HG02610 (cell line): ENCODE data around the gene BUD13.

Experiments
- ATAC-seq: cut with Tn5 transposase; IDR thresholded peaks from one replicate; pipeline ENCODE4 v1.9.1; 2021; ENCODE audit warnings: mild to moderate bottlenecking, moderate library complexity; ENCODE audit not compliant: unreplicated experiment

The BUD13 gene

DNA sequence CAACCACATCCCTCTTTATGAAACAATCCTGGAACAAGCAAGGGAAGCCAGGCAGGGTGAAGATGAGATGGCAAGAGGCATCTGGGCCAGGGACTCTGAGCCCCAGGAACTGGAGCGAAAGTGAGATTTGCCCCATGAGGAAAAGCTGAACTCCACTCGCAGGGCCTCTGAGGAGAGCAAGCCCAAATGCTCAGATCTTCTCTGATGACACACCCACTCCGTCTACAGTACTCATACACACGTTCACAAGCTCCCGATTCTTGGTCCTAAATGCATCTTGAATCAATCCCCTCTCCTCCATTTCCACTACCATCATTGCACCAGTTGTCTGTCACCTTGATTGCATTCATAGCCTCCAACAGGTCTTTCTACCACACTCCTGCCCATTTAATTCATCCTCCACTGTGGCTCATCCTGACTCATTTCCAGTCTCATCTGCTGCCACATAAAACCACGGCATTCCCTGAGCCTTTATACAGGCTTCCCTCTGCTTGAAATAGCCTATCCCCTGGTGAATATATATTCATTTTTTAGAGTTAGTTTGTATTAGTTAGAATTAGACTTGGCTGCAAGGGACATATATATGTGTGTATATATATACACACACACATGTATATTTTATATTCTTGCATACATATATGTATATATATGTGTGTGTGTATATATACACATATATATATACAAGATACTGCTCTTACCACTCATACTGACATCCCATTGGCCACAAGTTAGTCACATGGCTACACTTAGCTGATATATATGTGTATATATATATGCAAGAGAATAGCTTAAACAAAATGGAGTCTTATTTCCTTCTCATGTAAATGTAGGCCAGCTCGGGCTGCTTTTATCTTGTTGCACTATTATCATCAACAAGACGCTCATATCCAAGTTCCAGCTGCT, 20.3 kb upstream of the BUD13 start:
- no peak for ATAC-seq

DNA sequence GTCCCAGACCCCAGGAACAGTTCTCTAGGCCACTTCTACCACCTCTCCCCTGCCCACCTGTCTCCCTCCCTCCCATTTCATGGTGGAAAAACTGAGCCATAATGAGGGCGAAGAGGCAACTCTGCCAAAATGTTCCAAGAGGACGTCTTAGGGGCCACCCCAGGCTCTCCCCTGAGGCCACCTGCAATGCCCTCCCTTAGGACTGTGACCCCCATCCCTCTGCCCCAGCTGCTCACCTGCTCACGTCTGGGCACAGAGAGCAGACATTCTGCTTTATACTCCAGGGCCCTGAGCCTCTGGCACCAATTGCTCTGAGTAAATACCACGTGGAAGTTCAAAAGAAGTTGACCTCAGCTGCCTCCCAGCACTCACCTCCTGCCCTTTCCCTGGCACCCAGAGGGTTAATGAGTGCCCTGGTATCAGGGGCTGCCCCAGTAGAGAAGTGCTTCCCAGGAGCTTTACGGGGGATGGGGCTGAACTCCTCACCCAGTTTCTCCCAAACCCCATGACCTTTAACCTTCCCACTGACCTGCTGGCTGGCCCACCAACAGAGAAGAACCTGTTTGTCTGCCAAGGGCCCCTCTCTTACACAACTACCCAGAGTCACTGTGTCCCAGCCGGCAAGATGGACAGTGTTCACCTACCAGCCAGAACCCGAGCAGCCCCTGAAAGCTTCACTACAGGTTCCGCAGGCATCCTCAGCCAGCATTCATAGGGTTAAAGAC, 19.5 kb upstream of the BUD13 start:
- ATAC-seq = no peak

- no peak for ATAC-seq
These were observed 19.0 kb upstream of the BUD13 start, which contains the start of gene APOA5 for GRCh38 chr11:116791813-116792143. TSS of gene APOA5 (minus strand) at chr11:116791879. CDS start at chr11:116791860, 19 bp downstream.

GRCh38 chr11:116791002-116791812, 18.4 kb upstream of the BUD13 start:
- no peak for ATAC-seq

DNA sequence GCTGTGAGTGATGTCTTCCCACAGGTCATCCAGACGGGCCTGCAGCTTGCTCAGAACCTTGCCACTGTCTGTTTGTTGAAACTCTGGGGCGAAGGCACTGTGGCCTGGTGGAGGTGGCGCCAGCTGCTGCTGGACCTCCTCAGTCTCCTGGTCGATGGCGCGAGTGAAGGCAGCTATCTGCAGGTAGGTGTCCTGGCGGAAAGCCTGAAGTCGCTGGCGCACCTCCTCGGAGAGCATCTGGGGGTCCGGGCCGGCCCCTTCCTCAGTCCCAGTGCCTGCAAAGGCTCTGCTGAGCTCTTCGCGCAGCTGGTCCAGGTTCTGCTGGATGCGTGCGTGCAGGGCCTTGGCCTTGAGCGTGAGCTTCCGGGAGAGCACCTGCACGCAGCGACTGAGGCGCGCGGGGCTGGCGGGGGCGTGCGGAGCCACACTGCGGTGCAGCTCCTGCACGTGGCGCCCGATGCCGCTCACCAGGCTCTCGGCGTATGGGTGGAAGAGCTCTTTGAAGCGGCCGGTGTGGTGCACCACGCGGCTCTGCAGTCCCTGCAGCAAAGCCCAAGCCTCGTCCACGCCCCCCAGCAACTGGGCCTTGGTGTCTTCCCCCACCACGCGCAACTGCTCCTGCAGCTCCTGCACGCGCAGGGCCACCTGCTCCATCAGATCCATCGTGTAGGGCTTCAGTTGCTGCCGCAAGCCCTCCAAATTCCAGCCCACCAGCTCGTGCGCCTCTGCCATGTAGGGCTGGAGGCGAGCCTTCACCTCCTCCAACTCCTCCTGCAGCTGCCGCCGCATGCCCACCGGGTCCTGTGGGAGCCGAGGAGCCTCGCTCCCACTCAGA, 17.6 kb upstream of the BUD13 start:
- no peak for ATAC-seq

DNA sequence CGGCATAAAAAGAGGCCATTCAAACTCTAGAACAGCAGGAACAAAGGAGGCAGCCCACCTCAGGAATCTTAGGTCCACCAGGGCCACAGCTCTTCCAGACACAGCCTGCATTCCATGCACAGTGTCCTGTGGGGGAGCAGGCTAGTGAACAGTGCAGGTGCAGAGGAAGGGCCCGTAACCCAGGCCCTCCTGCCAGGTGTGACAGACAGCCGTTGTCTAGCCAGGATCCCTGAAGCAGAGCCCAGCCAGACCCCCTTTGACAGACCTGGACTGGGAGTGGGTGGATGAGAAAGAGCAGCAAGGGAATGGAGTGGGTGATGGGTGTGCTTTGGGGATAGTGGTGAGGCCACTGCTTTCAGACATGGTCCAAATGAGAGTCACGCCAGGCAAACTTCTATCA, 16.2 kb upstream of the BUD13 start:
- no peak for ATAC-seq

GRCh38 chr11:116788534-116788933, 15.7 kb upstream of the BUD13 start:
- no peak for ATAC-seq

DNA sequence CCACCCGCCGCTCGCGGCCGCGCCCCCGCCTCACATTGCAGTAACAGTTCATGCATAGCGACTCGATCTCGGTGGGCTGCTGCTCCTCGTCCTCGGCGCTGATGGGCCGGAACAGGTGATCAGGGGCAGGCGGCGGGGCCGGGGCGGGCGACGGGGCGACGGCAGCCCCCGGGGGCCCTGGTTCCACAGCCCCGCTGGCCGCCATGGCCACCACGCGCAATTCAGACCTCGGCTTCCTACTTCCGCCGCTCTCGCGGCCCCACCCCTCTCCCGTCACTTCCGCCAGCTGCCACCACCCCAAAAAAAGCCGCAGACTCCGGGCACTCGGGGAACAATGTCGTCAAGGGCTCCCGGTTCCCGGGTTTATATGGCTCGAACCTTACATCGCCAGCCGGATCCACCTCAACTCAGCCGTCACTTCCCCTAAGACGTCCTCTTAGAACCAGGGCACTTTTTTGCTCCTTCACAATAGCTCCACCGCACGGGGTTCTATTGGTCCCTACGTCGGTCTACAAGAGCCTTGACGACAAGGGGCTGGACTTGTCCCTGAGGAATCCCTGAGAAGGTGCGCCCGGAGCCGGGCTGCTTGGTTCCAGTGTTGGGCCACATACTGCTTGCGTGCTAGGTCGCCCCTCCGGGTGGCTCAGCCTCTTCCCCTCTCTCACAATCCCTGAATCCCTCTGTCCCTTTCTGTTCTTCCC, 15.1 kb upstream of the BUD13 start, which contains the start of gene ZPR1:
TSS of gene ZPR1 (minus strand) at position 238 of the 701 bp plus-strand sequence. CDS start at position 205, 33 bp downstream.
- ATAC-seq = peak; percentile 72

DNA sequence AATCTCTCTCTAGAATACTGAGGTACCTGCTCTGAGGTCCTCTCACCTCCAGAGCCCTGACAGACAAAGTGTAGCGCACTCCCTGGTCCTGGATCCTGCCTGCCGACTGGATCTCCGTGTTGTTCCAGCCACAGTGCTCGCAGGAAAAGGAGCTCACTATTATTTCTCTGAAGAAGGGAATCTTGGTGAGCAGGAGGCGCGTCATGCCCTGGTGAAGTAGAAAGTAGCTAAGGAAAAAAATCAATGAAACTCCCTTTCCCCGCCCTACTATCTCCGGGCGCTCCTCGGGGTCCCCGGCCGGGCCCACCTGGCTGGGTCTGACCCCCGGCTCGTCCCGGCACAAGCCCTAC, 14.6 kb upstream of the BUD13 start:
- no peak for ATAC-seq

- ATAC-seq = no peak
These were observed 14.2 kb upstream of the BUD13 start for GRCh38 chr11:116786966-116787365.

- no peak for ATAC-seq
These were observed 13.5 kb upstream of the BUD13 start for GRCh38 chr11:116786326-116786725.

DNA sequence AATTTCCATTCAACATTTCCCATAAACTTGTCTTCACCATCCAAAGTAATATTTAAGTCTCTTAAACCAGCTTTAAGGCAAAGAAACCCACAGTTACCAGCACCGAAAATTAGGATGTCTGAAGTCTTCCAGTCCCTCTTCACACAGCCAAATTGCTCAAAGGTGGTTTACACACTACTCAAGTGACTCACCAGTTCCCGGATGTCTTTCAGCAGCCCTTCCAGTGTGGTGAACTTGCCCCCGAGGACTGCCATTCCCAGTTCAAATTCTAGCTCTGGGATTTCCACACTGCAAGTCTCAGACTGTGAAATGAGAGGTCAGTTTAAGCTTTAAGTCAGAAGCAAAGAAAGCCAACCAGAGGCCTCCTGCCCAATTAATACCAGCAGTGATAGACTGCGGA, 9.9 kb upstream of the BUD13 start:
- ATAC-seq = no peak

DNA sequence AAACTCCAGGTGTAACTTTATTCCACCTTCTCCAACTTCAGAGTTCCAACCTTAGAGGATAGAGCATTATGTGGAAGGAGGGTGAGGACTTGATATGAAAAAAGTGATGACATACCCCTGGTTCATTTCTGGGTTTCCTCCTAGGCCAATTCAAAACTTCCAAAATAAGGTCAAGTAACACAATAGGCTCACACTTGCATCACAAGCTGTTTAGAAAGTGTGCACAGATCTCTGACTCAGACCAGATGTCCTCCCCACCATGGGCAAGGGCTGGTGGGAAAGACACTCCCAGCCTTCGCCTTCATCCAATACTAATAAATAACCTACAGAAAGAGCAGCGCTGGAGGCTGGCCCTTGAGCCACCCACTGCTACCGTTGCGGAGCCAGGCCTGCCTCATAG, 5.8 kb upstream of the BUD13 start:
- ATAC-seq = no peak

DNA sequence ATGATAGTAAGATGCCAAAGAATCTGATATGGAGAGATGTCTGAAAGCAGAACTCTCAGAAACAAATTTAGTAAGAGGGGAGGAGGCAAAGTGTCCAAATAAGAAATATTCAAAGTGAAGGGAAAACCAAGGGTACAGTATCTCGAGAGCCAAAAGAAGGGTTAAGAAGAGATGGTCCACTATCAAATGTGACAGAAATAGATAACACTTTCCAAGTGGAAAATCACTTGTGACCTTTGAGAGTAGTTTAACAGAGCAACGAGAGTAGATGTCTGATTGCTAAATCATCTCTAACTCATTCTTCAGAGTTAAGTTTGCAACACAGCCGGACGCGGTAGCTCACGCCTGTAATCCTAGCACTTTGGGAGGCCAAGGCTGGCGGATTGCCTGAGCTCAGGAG, 4.3 kb upstream of the BUD13 start:
- no peak for ATAC-seq

- ATAC-seq = no peak
These were observed 3.8 kb upstream of the BUD13 start for GRCh38 chr11:116776522-116776984.

DNA sequence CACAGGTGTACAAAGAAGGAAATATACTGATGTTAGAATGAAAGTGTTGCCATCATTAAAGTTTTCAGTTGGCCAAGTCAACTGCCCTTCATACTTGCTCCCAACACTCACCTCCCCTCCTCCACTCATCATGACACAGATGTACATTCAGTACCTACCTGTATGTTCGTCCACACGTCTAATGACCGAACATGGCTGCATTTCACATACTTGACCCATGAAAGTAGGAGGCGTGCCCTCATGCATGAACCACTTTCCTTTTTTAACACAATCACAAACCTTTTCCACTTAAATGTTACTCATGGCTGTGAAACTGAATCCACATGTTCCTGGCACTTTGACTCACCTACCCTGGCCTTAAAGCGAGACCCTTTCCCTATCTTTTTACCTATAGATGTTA, 3.2 kb upstream of the BUD13 start:
- ATAC-seq = no peak

DNA sequence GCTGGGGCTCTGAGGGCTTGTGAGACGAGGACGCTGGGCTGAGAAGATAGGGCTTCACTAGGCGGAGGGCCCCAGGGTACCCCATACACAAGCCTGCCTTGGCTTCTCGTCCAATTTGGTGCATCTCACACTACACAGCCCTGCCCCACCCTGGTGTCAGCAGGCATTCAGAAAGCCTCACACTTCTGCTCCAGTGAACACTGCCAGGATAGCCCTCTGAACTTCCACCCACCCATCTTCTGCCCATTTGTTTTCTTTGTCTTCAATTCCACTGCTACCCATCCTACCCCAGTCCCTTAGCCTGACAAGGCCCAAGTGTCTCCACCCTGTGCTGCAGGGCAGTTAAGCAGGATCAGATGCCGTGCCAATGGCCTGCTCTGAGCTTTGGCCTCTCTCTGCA, 1.9 kb upstream of the BUD13 start:
- no peak for ATAC-seq

GRCh38 chr11:116773203-116774097, 663 bp upstream of the BUD13 start:
- ATAC-seq = peak; percentile 39

DNA sequence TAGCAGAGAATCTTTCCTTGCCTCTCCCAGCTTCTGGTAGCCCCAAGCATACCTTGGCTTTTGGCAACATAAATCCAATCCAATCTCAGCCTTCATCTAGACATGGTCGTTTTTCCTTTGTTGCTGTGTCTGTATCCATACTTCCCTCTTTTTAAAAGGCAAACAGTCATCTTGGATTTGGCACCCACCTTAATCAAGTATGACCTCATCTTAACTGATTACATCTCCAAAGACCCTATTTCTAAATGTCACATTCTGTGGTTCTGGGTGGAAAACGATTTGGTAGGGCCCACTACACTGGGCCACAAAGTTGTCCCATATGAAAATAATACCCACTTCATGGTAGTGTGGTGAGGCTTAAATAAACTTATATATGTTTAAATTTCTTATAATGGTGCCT, 852 bp downstream of the BUD13 start:
- ATAC-seq = no peak
